ENCODE results near the gene SVIL. TPM values are rescaled to one million over a fixed set of nuclear protein-coding genes. Genes with fewer than 3 reads are reported as not detected.

The SVIL gene
- total and polyA plus RNA-seq, 10 donors, result 1.4 to 65.3 (median 20.4) TPM

- H3K27ac ChIP-seq, result peak overlapping the region in 2 of 8 donors; percentile 11 to 21
Measured at GRCh38 chr10:29482591-29483431, 152.0 kb downstream of the SVIL start.

DNA sequence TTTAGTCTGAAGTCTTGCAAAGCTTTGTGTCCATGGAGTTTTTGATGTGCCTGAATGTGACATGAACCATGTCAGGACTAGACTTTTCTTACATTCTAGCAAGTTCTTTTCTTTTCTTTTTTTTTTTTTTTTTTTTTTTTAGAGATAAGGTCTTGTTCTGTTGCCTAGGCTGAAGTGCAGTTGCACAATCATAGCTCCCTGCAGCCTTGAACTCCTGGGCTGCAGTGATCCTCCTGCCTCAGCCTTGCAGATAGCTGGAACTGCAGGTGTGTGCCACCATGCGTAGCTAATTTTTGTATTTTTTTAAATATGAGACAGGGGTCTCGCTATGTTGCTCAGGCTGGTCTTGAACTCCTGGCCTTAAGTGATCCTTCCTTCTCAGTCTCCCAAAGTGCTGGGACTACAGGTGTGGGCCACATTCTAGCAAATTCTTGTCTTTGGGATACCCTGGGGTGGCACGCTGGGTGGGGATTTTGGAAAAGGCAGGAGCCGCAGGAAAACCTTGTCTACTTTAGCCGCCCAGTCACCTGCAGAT is 152.8 kb downstream of the SVIL start:
- Histone ChIP-seq H3K9me3 (no peaks in the 10 kb centered on the region), H3K27ac (no peak overlapping the region), H3K4me3 (no peak overlapping the region), H3K4me1 (peaks cover 0 to 15% (median 5%) of the 10 kb centered on the region in 6 donors), H3K27me3 (replicated peaks in 1 of 7) (no peaks in the 10 kb centered on the region), H3K36me3 (peaks cover 0 to 97% (median 9%) of the 10 kb centered on the region in 6 donors)
- intact Hi-C loops (cut with DNase I; ENCODE audit: low total_unique reads), result no loop called here
- DNase-seq, result no peak
- no peak for TF ChIP-seq POLR2A (IDR thresholded peaks at IDR 0.05)
- TF ChIP-seq, protein P1, sequence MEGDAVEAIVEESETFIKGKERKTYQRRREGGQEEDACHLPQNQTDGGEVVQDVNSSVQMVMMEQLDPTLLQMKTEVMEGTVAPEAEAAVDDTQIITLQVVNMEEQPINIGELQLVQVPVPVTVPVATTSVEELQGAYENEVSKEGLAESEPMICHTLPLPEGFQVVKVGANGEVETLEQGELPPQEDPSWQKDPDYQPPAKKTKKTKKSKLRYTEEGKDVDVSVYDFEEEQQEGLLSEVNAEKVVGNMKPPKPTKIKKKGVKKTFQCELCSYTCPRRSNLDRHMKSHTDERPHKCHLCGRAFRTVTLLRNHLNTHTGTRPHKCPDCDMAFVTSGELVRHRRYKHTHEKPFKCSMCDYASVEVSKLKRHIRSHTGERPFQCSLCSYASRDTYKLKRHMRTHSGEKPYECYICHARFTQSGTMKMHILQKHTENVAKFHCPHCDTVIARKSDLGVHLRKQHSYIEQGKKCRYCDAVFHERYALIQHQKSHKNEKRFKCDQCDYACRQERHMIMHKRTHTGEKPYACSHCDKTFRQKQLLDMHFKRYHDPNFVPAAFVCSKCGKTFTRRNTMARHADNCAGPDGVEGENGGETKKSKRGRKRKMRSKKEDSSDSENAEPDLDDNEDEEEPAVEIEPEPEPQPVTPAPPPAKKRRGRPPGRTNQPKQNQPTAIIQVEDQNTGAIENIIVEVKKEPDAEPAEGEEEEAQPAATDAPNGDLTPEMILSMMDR (IDR thresholded peaks at IDR 0.05 in 8 of 11, conservative IDR thresholded peaks at IDR 0.05 in 3 of 11), result no peak
- TF ChIP-seq POLR2AphosphoS5 (IDR thresholded peaks at IDR 0.05), result no peak
- WGBS, 5 donors, result 75 to 96% (median 85%) methylated on average over 5 of the region's 5 CpGs

More at GRCh38 chr10:29482591-29483431, 152.0 kb downstream of the SVIL start:
- peaks cover 0 to 15% (median 5%) of the 10 kb centered on the region in 6 donors for H3K4me1 ChIP-seq
- H3K4me3 ChIP-seq, result no peak overlapping the region
- no peak for DNase-seq
- peak in 1 of 3 donors; percentile 18 for TF ChIP-seq POLR2AphosphoS5 (IDR thresholded peaks at IDR 0.05)
- TF ChIP-seq, protein P1 (IDR thresholded peaks at IDR 0.05 in 8 of 11, conservative IDR thresholded peaks at IDR 0.05 in 3 of 11), result no peak
- TF ChIP-seq POLR2A (IDR thresholded peaks at IDR 0.05), result no peak
- no peaks in the 10 kb centered on the region for H3K9me3 ChIP-seq
- no peaks in the 10 kb centered on the region for H3K27me3 ChIP-seq (replicated peaks in 1 of 7)
- intact Hi-C loops (cut with DNase I; ENCODE audit: low total_unique reads), result no loop called here
- H3K36me3 ChIP-seq, result peaks cover 0 to 97% (median 9%) of the 10 kb centered on the region in 6 donors
- WGBS, 5 donors, result 35 to 56% (median 46%) methylated on average over 13 to 14 of the region's 14 CpGs

GRCh38 chr10:29479981-29480954 is 154.5 kb downstream of the SVIL start:
- Histone ChIP-seq H3K36me3 (peaks cover 0 to 94% (median 5%) of the 10 kb centered on the region in 6 donors), H3K27ac (no peak overlapping the region)
- intact Hi-C loops (cut with DNase I; ENCODE audit: low total_unique reads), result no loop called here

More at GRCh38 chr10:29479981-29480954, 154.5 kb downstream of the SVIL start:
- WGBS, 5 donors, result 87 to 95% (median 90%) methylated on average over 27 to 28 of the region's 28 CpGs
- H3K4me1 ChIP-seq, result peaks cover 0 to 15% (median 5%) of the 10 kb centered on the region in 6 donors
- no peak for DNase-seq
- TF ChIP-seq, protein P1 (IDR thresholded peaks at IDR 0.05 in 8 of 11, conservative IDR thresholded peaks at IDR 0.05 in 3 of 11), result no peak
- TF ChIP-seq POLR2AphosphoS5 (IDR thresholded peaks at IDR 0.05) (no peak), POLR2A (IDR thresholded peaks at IDR 0.05) (no peak)
- no peaks in the 10 kb centered on the region for H3K9me3 ChIP-seq
- no peak overlapping the region for H3K4me3 ChIP-seq
- no peaks in the 10 kb centered on the region for H3K27me3 ChIP-seq (replicated peaks in 1 of 7)

All from spleen (tissue), 11 donors.